Measurements from ENCODE around the gene RERE.

DNA sequence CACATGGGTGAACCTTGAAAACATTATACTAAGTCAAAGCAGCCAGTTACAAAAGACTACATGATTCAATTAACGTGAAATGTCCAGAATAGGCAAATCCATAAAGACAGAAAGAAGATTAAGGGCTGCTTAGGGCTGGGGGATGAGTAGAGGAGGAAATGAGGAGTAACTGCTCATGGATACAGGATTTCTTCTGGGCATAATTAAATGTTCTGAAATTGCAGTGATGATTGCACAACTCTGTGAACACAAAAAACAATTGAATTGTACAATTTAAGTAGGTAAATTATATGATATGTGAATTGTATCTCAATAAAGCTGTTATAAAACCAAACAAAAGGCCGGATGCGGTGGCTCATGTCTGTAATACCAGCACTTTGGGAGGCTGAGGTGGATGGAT, 52.2 kb downstream of the RERE start:
- TF ChIP-seq, protein P1, sequence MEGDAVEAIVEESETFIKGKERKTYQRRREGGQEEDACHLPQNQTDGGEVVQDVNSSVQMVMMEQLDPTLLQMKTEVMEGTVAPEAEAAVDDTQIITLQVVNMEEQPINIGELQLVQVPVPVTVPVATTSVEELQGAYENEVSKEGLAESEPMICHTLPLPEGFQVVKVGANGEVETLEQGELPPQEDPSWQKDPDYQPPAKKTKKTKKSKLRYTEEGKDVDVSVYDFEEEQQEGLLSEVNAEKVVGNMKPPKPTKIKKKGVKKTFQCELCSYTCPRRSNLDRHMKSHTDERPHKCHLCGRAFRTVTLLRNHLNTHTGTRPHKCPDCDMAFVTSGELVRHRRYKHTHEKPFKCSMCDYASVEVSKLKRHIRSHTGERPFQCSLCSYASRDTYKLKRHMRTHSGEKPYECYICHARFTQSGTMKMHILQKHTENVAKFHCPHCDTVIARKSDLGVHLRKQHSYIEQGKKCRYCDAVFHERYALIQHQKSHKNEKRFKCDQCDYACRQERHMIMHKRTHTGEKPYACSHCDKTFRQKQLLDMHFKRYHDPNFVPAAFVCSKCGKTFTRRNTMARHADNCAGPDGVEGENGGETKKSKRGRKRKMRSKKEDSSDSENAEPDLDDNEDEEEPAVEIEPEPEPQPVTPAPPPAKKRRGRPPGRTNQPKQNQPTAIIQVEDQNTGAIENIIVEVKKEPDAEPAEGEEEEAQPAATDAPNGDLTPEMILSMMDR (IDR thresholded peaks at IDR 0.05; ENCODE audit: extremely low read depth in 1 of 2, insufficient read depth in 1 of 2, low read depth in 1 of 2, low read length in 2 of 2): no peak
- TF ChIP-seq, protein P2, sequence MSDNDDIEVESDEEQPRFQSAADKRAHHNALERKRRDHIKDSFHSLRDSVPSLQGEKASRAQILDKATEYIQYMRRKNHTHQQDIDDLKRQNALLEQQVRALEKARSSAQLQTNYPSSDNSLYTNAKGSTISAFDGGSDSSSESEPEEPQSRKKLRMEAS (IDR thresholded peaks at IDR 0.05; ENCODE audit: insufficient read depth, insufficient read length): no peak
- TF ChIP-seq POLR2A (IDR thresholded peaks at IDR 0.05; ENCODE audit: low read depth, low read length): no peak
- TF ChIP-seq POLR2AphosphoS5 (IDR thresholded peaks at IDR 0.05; ENCODE audit: insufficient read depth, low read depth, low read length): no peak
- TF ChIP-seq EZH2 (IDR thresholded peaks at IDR 0.05; ENCODE audit: borderline replicate concordance, low read depth, low read length, severe bottlenecking): no peak
- no peak for TF ChIP-seq GATA2 (IDR thresholded peaks at IDR 0.05; ENCODE audit: insufficient read depth, insufficient read length, low read depth, low read length)
- no peak for TF ChIP-seq FOS (IDR thresholded peaks at IDR 0.05; ENCODE audit: borderline replicate concordance, insufficient read depth, low read length)
- no peak for TF ChIP-seq JUN (IDR thresholded peaks at IDR 0.05; ENCODE audit: borderline replicate concordance, insufficient read depth, insufficient read length, low read depth)
